CD1c-positive myeloid dendritic cell (primary cell): ENCODE results near the gene PSMB5.

Experiments used
- DNase-seq: peaks from one replicate; pipeline ENCODE4 v3.0.0-alpha.2; 2016; ENCODE audit errors: extremely low spot score

The PSMB5 gene

GRCh38 chr14:23043754-23044153 lies 9.1 kb upstream of the PSMB5 start:
- DNase-seq, result no peak

- no peak for DNase-seq
These were observed 8.4 kb upstream of the PSMB5 start for GRCh38 chr14:23043145-23043544.

GRCh38 chr14:23042162-23042965 lies 7.7 kb upstream of the PSMB5 start, which contains the start of gene PSMB11:
PSMB11 (plus strand) TSS chr14:23042212; CDS start chr14:23042226, 14 bp downstream.
- DNase-seq, result no peak

GRCh38 chr14:23041729-23042128 lies 7.0 kb upstream of the PSMB5 start:
- no peak for DNase-seq

GRCh38 chr14:23040100-23040499 lies 5.4 kb upstream of the PSMB5 start:
- DNase-seq, result no peak

GRCh38 chr14:23035303-23036144 lies 824 bp upstream of the PSMB5 start:
- peak; percentile 38 for DNase-seq

- DNase-seq, result peak; percentile 36
These were observed 751 bp downstream of the PSMB5 start for GRCh38 chr14:23033801-23034497.

- DNase-seq, result no peak
These were observed 1.4 kb downstream of the PSMB5 start for GRCh38 chr14:23033251-23033727.

GRCh38 chr14:23030936-23031335 lies 3.8 kb downstream of the PSMB5 start:
- no peak for DNase-seq

GRCh38 chr14:23028799-23029198 lies 5.9 kb downstream of the PSMB5 start:
- peak; percentile 34 for DNase-seq

- DNase-seq, result no peak
These were observed 9.4 kb downstream of the PSMB5 start for GRCh38 chr14:23025151-23025814.

GRCh38 chr14:23024612-23025075 lies 10.1 kb downstream of the PSMB5 start:
- no peak for DNase-seq

GRCh38 chr14:23023795-23024152 lies 10.9 kb downstream of the PSMB5 start:
- no peak for DNase-seq

- DNase-seq, result no peak
These were observed 11.5 kb downstream of the PSMB5 start for GRCh38 chr14:23023022-23023794.

- no peak for DNase-seq
These were observed 12.7 kb downstream of the PSMB5 start for GRCh38 chr14:23021889-23022442.

- no peak for DNase-seq
These were observed 13.3 kb downstream of the PSMB5 start for GRCh38 chr14:23021434-23021833.

GRCh38 chr14:23020143-23021128 lies 14.3 kb downstream of the PSMB5 start:
- no peak for DNase-seq

- no peak for DNase-seq
These were observed 16.6 kb downstream of the PSMB5 start for GRCh38 chr14:23018107-23018506.

GRCh38 chr14:23017091-23017490 lies 17.6 kb downstream of the PSMB5 start:
- DNase-seq, result no peak
